Measurements from ENCODE around the gene EXOC3L4.

Gene EXOC3L4

DNA sequence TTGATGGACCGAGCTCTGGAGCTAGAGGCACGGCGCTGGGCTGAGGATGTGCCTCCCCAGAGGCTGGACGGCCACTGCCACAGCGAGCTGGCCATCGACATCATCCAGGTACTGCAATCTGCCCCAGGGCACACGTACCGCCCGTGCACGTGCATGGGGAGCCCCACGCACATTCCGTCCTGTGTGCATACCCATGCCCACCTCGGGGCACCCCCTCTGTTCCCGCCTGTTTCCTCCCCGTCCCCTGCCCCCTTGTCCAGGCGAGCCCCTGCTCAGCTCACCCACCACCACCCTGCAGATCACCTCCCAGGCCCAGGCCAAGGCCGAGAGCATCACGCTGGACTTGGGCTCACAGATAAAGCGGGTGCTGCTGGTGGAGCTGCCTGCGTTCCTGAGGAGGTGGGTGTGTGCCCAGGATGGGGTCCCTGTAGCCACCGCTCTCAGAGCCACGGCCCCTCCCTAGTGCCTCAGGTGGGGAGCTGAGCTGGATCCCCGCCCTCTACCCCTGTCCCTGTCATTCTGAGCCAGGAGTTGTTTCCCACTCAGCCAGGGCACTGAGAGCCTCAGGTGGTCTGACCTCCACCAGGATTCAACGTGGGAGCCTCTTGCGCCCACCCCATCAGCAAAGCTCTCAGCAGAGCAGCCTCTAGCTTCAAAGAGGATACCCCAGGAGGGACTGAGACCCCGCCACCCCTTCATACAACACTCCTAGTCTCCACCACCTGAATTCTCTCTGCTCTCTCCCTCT, 35.7 kb downstream of the EXOC3L4 start:
- TF ChIP-seq, protein P1, sequence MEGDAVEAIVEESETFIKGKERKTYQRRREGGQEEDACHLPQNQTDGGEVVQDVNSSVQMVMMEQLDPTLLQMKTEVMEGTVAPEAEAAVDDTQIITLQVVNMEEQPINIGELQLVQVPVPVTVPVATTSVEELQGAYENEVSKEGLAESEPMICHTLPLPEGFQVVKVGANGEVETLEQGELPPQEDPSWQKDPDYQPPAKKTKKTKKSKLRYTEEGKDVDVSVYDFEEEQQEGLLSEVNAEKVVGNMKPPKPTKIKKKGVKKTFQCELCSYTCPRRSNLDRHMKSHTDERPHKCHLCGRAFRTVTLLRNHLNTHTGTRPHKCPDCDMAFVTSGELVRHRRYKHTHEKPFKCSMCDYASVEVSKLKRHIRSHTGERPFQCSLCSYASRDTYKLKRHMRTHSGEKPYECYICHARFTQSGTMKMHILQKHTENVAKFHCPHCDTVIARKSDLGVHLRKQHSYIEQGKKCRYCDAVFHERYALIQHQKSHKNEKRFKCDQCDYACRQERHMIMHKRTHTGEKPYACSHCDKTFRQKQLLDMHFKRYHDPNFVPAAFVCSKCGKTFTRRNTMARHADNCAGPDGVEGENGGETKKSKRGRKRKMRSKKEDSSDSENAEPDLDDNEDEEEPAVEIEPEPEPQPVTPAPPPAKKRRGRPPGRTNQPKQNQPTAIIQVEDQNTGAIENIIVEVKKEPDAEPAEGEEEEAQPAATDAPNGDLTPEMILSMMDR (IDR thresholded peaks at IDR 0.05; ENCODE audit: low read depth, low read length), result no peak
- no peak overlapping the region for H3K4me3 ChIP-seq (ENCODE audit: low read depth, low read length)

DNA sequence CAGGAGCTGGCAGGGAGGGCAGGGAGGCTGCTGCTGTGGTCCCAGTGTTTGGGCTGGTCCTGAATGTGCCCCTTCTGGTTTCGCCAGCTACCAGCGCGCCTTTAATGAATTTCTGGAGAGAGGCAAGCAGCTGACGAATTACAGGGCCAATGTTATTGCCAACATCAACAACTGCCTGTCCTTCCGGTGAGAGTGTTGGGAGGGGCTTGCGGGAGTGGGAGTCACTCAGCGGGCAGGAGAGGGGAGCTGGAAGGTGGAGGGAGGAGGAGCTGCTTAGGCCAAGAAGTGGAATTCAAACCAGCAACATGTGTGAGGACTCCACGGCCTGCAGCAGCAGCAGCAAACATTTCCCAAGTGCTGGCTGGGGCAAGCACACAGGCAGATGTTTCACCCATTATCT, 36.4 kb downstream of the EXOC3L4 start:
- TF ChIP-seq, protein P1 (IDR thresholded peaks at IDR 0.05; ENCODE audit: low read depth, low read length), result no peak
- H3K4me3 ChIP-seq (ENCODE audit: low read depth, low read length), result no peak overlapping the region

DNA sequence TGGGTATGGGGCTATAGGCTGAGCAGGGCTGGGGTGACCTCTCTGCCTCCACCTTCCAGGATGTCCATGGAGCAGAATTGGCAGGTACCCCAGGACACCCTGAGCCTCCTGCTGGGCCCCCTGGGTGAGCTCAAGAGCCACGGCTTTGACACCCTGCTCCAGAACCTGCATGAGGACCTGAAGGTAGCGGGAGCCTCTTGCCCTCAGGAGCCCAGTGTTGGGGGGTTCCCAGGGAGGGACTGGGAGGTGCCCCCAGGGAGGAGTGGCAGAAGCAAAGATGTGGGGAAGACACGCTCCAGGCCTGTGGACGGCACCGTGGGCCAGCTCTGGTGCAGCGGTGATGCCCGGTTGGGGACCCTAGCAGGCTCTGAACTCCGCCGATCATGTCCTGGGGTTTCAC, 37.1 kb downstream of the EXOC3L4 start:
- TF ChIP-seq, protein P1 (IDR thresholded peaks at IDR 0.05; ENCODE audit: low read depth, low read length), result no peak
- no peak overlapping the region for H3K4me3 ChIP-seq (ENCODE audit: low read depth, low read length)

DNA sequence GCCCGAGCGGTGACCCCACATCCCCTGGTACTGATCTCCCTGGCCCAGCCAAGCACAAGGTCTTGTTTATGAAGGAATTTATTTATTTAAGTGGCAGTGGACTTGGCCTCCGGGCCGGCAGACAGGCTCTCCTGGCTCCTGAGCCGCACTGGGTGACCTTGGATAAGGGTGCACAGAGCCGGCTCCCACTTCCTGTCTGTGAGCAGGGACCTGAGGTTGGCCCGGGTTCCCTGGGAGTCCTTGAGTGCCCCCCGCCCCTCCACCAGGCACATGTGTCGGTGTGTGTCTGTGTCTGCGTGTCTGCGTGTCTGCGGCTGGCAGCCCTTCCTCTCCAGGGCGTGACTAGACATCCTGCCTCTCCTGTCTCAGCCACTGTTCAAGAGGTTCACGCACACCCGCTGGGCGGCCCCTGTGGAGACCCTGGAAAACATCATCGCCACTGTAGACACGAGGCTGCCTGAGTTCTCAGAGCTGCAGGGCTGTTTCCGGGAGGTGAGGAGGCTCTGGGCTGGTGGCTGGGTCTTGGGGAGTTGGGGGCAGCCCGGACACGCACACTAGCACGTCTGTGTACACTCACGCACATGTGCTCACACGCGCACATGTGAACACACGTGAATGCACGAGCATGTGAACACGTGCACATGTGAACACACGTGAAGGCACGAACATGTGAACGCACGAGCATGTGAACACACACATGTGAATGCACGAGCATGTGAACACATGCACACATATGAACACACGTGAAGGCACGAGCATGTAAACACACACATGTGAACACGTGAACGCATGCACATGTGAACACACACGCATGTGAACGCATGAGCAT, 38.1 kb downstream of the EXOC3L4 start:
- TF ChIP-seq, protein P1 (IDR thresholded peaks at IDR 0.05; ENCODE audit: low read depth, low read length), result no peak
- no peak overlapping the region for H3K4me3 ChIP-seq (ENCODE audit: low read depth, low read length)

DNA sequence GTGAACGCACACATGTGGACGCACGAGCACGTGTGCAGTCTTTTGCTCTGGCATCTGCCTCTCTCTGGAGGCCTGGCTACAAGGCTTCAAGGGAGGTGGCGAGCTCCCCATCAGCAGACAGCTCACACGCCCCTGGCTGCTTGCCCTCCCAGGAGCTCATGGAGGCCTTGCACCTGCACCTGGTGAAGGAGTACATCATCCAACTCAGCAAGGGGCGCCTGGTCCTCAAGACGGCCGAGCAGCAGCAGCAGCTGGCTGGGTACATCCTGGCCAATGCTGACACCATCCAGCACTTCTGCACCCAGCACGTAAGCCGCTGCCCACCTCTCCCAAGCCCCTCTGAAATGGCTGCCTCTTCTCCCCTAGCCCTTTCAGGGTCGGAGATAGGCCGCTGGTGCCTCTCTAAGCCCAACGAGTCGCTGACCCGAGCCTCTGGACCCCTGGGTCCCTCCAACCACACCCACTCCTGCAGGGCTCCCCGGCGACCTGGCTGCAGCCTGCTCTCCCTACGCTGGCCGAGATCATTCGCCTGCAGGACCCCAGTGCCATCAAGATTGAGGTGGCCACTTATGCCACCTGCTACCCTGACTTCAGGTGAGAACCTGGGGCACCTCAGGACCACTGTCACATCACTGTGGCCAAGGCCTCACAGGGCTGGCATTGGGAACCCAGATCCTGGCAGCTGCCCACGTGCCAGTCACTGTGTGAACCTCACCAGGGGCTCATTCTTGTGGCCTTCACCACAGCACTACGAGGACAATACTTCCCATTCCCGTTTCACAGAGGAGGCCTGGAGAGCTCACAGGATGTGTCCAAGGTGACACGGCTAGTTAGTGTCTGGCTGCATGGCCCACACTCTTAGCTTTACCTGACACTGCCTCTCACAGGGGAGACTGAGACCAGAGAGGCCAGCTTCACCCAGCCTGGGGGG, 39.0 kb downstream of the EXOC3L4 start:
- H3K4me3 ChIP-seq (ENCODE audit: low read depth, low read length), result no peak overlapping the region
- TF ChIP-seq, protein P1 (IDR thresholded peaks at IDR 0.05; ENCODE audit: low read depth, low read length), result no peak

DNA sequence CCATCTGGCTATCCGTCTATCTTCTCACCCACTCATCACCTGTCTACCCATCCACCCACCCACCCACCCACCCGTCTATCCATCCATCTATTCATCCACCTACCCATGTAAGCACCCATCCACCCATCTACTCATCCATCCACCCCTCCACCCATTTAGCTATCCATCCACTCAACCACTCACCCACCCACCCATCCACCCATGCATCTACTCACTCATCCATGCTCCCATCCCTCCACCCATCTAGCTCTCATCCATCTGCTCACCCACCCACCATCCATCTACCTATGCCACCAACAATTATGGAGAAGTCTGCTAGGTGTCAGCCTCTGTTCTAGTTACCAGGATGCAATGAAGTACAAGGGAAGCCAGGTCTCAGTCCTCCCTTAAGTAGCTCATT, 39.9 kb downstream of the EXOC3L4 start:
- TF ChIP-seq, protein P1 (IDR thresholded peaks at IDR 0.05; ENCODE audit: low read depth, low read length), result no peak
- no peak overlapping the region for H3K4me3 ChIP-seq (ENCODE audit: low read depth, low read length)
